ENCODE measurements around the gene NID2.

Gene NID2

DNA sequence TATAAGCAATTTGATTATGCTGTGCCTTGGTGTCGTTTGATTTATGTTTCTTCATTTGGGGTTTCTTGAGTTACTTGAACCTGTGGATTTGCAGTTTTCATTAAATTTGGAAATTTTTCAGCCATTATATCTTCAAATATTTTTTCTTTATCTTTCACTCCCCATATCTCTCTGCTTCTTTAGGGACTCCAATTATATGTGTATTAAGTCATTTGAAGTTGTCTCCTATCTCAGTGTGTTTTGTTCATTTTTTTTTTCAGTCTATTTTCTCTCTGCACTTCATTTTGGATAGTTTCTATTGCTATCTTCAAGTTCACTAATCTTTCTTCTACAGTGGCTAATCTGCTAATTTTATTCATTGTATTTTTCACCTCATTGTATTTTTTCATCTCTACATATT, 108.9 kb downstream of the NID2 start:
- no peak for DNase-seq (ENCODE audit: low read depth in 2 of 2)

GRCh38 chr14:51957950-51958349, 110.9 kb downstream of the NID2 start:
- DNase-seq (ENCODE audit: low read depth in 2 of 2), result no peak
